Mucosa of gallbladder (tissue), 1 donor: ENCODE data around the gene TMEM163. TPM values are rescaled to one million over a fixed set of nuclear protein-coding genes. Genes with fewer than 3 reads are reported as not detected.

Experiments
- DNase-seq: peaks from one replicate; pipeline ENCODE4 v3.0.0-alpha.2; 2020; ENCODE audit warnings: low spot score
- total RNA-seq: library from RNA; stranded (reverse); gene quantifications from one replicate; pipeline ENCODE4 v1.2.1, GENCODE V29; 2021
- donor health status: DM: no; HTN: no; CAD: no.

Gene TMEM163
- total RNA-seq, 1 donor from 2014 or later = 36.1 TPM

- DNase-seq = no peak
Measured at GRCh38 chr2:134722728-134723127, 3.9 kb upstream of the TMEM163 start.

- no peak for DNase-seq
Measured at GRCh38 chr2:134721596-134721995, 2.8 kb upstream of the TMEM163 start.

GRCh38 chr2:134718023-134718816 lies 580 bp downstream of the TMEM163 start:
- DNase-seq = no peak

- no peak for DNase-seq
Measured at GRCh38 chr2:134717286-134718022, 1.3 kb downstream of the TMEM163 start.

- no peak for DNase-seq
Measured at GRCh38 chr2:134716721-134717243, 2.0 kb downstream of the TMEM163 start.

- DNase-seq = no peak
Measured at GRCh38 chr2:134715932-134716643, 2.7 kb downstream of the TMEM163 start.

- DNase-seq = no peak
Measured at GRCh38 chr2:134714228-134714627, 4.6 kb downstream of the TMEM163 start.

- no peak for DNase-seq
Measured at GRCh38 chr2:134713606-134714005, 5.2 kb downstream of the TMEM163 start.

GRCh38 chr2:134713176-134713575 lies 5.6 kb downstream of the TMEM163 start:
- DNase-seq = no peak

- no peak for DNase-seq
Measured at GRCh38 chr2:134712736-134713135, 6.1 kb downstream of the TMEM163 start.

GRCh38 chr2:134712299-134712698 lies 6.5 kb downstream of the TMEM163 start:
- DNase-seq = no peak

GRCh38 chr2:134711692-134712091 lies 7.1 kb downstream of the TMEM163 start:
- DNase-seq = no peak

GRCh38 chr2:134707330-134707676 lies 11.5 kb downstream of the TMEM163 start:
- no peak for DNase-seq

- DNase-seq = no peak
Measured at GRCh38 chr2:134706587-134707329, 12.0 kb downstream of the TMEM163 start.

GRCh38 chr2:134705861-134706586 lies 12.8 kb downstream of the TMEM163 start:
- no peak for DNase-seq

- DNase-seq = no peak
Measured at GRCh38 chr2:134704173-134704572, 14.6 kb downstream of the TMEM163 start.

- DNase-seq = no peak
Measured at GRCh38 chr2:134703426-134703825, 15.4 kb downstream of the TMEM163 start.

GRCh38 chr2:134700730-134701129 lies 18.1 kb downstream of the TMEM163 start:
- no peak for DNase-seq

GRCh38 chr2:134694411-134694810 lies 24.4 kb downstream of the TMEM163 start:
- no peak for DNase-seq

- no peak for DNase-seq
Measured at GRCh38 chr2:134693359-134694330, 25.2 kb downstream of the TMEM163 start.
